Activated naive CD8-positive, alpha-beta T cell treated with anti-CD3 and anti-CD28 coated beads for 36 hours (primary cell): Measurements from ENCODE around the gene LRMDA. TPM values are rescaled to one million over a fixed set of nuclear protein-coding genes. Genes with fewer than 3 reads are reported as not detected.

Experiments used
- DNase-seq: peaks from one replicate; pipeline ENCODE4 v3.0.0; 2021
- H3K27ac Mint-ChIP-seq: one replicate; pipeline ENCODE4 v1.8.0; 2022; ENCODE audit warnings: mild to moderate bottlenecking, moderate library complexity, mixed read lengths
- H3K27me3 Mint-ChIP-seq: one replicate; pipeline ENCODE4 v1.8.0; 2022; ENCODE audit warnings: mild to moderate bottlenecking, mixed read lengths
- H3K36me3 Mint-ChIP-seq: one replicate; pipeline ENCODE4 v1.8.0; 2021; ENCODE audit warnings: mild to moderate bottlenecking, mixed read lengths
- H3K4me1 Mint-ChIP-seq: one replicate; pipeline ENCODE4 v1.8.0; 2021; ENCODE audit warnings: mixed read lengths
- H3K4me3 Mint-ChIP-seq: one replicate; pipeline ENCODE4 v1.8.0; 2022; ENCODE audit warnings: mild to moderate bottlenecking, moderate library complexity, mixed read lengths
- H3K9me3 Mint-ChIP-seq: one replicate; pipeline ENCODE4 v1.8.0; 2022; ENCODE audit warnings: mixed read lengths
- total RNA-seq, 2 experiments: library from RNA; stranded (reverse); gene quantifications; one replicate each; pipeline ENCODE4 v1.2.3, GENCODE V29; 2021

Gene LRMDA
- not detected for total RNA-seq

DNA sequence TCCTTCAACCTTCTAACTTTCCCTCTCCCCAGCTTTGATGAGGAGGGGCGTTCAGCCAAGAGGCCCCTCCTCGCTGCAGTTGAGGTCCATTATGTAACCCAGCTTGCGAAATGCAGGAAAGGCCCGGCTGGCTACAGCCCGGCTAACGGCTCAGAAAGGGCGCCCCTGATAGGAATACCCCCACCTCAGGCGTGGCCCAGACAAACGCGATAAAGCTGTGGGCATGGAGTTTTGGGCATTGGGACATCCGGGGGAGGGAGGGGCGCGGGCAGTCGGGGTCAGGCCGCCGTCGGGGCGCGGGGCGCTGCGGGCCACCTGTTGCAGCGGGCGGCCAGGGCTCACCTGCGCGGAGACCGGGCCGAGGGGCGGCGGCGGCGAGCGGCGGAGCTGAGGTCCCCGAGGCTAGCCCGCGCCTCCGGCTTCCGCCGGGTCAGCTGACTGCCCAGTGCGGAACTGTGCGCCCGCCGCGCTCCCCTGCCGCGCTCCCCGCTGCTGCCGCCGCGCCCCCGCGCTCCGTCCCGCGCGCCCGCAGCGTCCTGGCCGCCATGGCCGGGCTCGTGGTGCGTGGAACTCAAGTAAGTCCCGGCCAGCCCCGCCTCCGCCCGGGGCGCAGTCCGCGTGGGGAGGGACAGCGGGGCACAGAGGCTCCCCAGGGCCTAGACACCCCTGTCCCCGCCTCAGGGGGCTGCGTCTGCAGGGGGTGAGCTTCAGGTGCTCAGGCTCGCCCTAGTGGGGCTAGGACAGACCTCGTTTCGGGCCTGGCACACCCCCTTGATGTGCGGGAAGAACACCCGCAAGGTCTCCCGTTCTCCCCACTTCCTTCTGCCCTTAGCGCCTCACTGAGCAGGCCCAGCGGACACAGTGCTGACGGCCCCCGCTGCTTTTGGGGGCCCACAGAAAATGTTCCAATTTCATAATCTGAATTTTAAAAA, at the start of gene LRMDA:
Gene LRMDA, plus strand, starts transcription at position 445 of the 932 bp plus-strand sequence.
- Mint-ChIP-seq H3K4me3 (no peak within 1 kb of the TSS), H3K9me3 (no peaks in the 10 kb centered on the region), H3K4me1 (no peaks in the 10 kb centered on the region), H3K27ac (no peak within 1 kb of the TSS), H3K36me3 (no peaks in the 10 kb centered on the region), H3K27me3 (peaks cover 64% of the 10 kb centered on the region)
- DNase-seq, result no peak

DNA sequence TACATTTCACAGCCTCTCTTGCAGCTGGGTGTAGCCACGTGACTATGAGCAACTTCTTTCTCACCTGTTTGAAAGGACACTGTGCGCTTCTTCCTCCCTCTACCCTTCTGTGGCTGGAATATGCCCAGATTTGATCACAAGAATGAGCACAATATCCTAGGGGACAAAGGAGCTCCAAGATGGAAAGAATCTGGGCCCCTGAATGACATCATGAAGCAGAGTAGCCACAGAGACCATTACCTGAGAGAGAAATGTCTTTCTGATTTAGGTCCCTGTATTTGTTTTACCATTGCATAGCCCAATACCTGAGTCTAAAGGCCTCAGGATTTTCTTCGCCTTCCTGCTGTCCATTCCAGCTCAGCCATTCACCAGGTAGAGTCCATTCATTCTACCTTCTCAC, 45.3 kb upstream of the LRMDA start:
- no peak for DNase-seq
- H3K4me1 Mint-ChIP-seq, result no peaks in the 10 kb centered on the region
- peaks cover 13% of the 10 kb centered on the region for H3K27me3 Mint-ChIP-seq
- no peaks in the 10 kb centered on the region for H3K36me3 Mint-ChIP-seq
- no peak overlapping the region for H3K4me3 Mint-ChIP-seq
- no peak overlapping the region for H3K27ac Mint-ChIP-seq
- no peaks in the 10 kb centered on the region for H3K9me3 Mint-ChIP-seq

DNA sequence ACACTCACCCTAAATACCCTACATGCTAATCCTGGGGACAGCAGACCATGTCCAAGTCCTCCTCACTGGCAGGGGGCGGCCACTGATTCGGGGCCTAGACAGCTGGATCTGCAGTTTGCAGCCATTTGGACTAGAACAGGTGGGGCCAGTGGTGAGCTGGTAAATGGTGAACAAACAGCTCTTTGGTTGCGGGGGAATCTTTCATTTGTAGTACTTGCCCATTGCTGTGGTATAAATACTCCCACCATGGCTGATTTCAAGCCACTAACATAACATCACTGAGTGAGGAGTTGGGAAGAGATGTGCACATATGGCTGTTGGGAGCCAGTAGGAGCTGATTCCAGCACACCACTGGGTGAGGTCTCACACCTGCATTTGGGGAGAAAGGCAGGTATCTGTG, 43.3 kb upstream of the LRMDA start:
- no peak for DNase-seq
- Mint-ChIP-seq H3K4me1 (no peaks in the 10 kb centered on the region), H3K27ac (no peak overlapping the region), H3K9me3 (no peaks in the 10 kb centered on the region), H3K4me3 (no peak overlapping the region), H3K27me3 (peaks cover 29% of the 10 kb centered on the region), H3K36me3 (no peaks in the 10 kb centered on the region)

DNA sequence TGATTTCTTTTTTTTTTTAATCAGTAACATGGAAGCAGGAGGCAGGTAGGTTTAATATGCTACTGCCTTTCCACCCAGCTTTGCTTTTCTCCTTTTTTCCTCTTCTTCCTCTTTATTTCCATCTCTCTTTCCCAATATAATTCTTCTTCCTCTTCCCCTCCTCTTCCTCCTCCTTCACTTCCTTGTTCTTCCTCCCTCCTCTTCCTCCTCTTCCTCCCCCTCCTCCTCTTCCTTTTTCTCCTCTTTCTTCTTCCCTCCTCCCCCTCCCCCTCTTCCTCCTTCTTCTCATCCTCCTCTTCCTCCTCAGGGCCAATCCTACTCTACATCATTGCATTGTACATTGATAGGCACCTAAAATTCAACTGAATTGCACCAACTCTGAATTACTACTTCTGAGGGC, 41.2 kb upstream of the LRMDA start:
- Mint-ChIP-seq H3K4me3 (no peak overlapping the region), H3K4me1 (peaks cover 4% of the 10 kb centered on the region), H3K9me3 (no peaks in the 10 kb centered on the region), H3K36me3 (no peaks in the 10 kb centered on the region), H3K27ac (no peak overlapping the region), H3K27me3 (peaks cover 47% of the 10 kb centered on the region)
- DNase-seq, result no peak

DNA sequence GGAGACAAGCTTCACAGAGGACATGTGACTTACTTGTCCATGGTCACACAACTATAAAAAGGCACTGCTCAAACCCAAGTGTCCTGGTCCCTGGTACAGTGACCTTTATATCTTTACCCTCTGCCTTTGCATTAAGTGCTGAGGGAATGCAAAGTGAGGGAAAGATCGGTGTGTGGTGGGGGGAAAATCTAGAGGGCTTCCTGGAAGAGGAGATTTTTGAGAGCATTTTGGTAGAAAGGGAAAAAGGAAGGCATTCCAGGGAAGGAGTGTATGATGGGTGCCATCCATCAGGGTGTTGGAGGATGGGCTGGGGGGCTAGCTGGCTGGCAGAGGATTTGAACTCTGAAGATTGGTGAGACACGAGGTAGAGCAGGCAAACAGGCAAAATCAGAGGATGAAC, 39.2 kb upstream of the LRMDA start:
- H3K27ac Mint-ChIP-seq, result no peak overlapping the region
- no peaks in the 10 kb centered on the region for H3K9me3 Mint-ChIP-seq
- peaks cover 59% of the 10 kb centered on the region for H3K27me3 Mint-ChIP-seq
- H3K36me3 Mint-ChIP-seq, result no peaks in the 10 kb centered on the region
- DNase-seq, result no peak
- no peak overlapping the region for H3K4me3 Mint-ChIP-seq
- H3K4me1 Mint-ChIP-seq, result peaks cover 4% of the 10 kb centered on the region

DNA sequence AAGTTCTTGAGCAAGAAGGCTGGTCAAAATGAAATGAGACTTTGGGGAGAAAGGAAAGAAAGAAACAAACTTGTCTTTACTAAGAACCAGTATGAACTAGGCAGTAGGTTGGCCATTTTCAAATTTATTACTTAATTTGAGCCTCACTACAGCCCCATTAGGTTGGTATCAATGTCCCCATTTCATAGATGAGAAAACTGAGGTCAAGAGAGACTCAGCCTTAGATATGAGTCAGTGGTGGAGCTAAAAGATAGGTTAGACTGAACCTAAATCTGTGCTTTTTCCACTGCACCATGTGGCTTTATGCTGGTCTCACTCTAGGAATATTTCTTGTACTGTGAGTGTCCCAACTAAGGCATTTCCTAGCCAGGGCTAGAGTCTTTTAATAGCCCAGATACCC, 38.7 kb upstream of the LRMDA start:
- H3K9me3 Mint-ChIP-seq, result no peaks in the 10 kb centered on the region
- no peaks in the 10 kb centered on the region for H3K36me3 Mint-ChIP-seq
- peaks cover 63% of the 10 kb centered on the region for H3K27me3 Mint-ChIP-seq
- H3K27ac Mint-ChIP-seq, result no peak overlapping the region
- peaks cover 4% of the 10 kb centered on the region for H3K4me1 Mint-ChIP-seq
- H3K4me3 Mint-ChIP-seq, result no peak overlapping the region
- DNase-seq, result no peak

DNA sequence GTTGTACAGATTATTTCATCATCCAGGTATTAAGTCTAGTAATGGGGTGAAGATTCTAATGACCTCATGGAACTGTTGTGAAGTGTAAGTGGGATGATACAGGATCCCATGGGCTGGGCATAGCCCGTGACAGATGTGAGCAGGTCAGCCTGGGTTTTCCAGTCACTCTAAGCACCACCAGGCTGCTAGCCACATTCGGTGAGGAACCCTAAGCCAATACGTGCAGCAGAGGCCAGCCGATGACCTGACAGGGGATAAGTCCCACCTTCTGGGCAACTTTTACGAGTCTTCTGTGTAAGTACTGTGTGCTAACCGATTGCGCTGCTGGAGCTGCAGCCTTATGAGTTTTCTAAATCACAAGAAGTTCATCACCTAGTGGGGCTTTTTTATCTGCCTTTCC, 37.2 kb upstream of the LRMDA start:
- no peak for DNase-seq
- Mint-ChIP-seq H3K27ac (no peak overlapping the region), H3K36me3 (no peaks in the 10 kb centered on the region), H3K9me3 (no peaks in the 10 kb centered on the region), H3K4me3 (no peak overlapping the region), H3K4me1 (peaks cover 4% of the 10 kb centered on the region), H3K27me3 (peaks cover 71% of the 10 kb centered on the region)

DNA sequence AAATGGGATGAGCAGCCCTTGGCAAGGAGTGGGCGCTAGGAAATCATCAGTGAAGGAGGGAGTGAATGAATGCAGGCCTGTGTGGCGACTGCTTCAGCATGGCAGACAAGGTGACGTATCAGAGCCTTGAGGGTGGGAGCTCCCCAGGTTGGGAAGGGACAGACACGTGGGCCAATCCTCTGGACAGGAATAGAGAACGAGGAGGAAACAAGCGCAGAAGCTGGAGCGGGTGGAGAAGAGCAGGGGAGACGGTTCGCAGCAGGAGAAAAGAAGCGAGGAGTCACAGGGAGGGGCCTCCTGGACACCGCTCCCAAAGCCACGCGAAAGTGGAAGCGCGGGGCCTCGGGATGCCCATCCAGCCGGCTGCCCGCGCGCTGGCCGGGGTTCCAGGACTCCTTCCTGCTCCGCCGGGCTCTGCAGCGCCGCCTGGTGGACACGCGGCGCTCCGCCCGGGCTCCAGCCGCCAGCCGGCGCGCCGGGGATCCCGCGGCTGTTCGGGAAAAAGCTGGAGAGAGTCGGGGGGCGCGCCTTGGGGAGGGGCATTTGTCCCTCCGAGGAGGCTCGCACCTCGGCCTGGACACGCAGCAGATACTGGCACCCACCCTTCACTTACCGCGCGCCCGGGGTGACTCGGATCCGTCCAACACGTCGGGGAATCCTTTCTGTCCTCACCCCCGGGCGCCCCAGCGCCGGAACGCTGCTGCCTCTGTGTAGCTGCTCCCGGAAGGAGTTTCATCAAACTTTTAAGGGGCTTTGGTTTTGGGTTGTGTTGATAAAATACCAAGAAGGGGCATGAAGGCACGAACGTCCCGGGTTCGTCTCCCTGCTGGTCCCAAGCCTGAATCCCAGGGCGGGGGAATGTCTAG, 36.1 kb upstream of the LRMDA start:
- peak overlapping the region; percentile 52 for H3K4me3 Mint-ChIP-seq
- peaks cover 77% of the 10 kb centered on the region for H3K27me3 Mint-ChIP-seq
- H3K36me3 Mint-ChIP-seq, result no peaks in the 10 kb centered on the region
- no peaks in the 10 kb centered on the region for H3K9me3 Mint-ChIP-seq
- DNase-seq, result peak; percentile 47
- H3K27ac Mint-ChIP-seq, result no peak overlapping the region
- H3K4me1 Mint-ChIP-seq, result peaks cover 7% of the 10 kb centered on the region

DNA sequence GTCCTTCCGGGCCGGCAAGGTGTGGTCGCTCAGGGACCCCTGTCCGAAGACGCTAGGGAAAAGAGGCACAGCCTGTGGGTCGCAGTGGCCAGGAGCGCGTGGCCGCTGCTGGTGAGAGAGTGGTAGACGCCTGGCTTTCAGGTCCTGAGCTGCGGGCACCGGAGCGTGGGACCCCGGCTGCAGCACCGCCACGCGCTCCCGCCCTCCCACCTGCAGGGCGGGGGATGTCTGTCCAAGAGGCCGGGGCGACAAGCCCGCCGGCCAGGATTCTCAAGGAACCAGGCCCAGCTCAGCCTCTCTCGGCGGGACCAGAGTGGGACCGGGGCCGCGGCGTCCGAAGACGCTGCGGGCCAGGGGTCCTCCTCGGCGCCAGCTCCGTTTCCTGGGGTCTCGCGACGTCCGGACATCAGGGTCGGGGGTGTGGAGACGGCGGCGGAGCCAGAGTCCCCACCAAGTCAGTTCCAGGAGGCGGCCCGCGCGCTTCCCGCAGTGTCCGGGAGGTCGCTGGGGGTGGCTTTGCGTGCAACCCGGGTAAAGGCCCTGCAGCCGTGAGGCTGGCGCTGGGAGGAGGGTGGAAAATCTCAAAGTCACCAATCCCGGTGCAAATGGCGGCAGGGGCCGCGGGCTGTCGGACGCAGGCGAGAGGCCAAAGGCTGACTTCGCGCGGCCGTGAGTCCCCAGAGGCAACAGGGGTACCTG, 35.3 kb upstream of the LRMDA start:
- Mint-ChIP-seq H3K4me1 (peaks cover 10% of the 10 kb centered on the region), H3K27me3 (peaks cover 76% of the 10 kb centered on the region), H3K36me3 (no peaks in the 10 kb centered on the region), H3K4me3 (no peak overlapping the region), H3K9me3 (no peaks in the 10 kb centered on the region), H3K27ac (no peak overlapping the region)
- DNase-seq, result no peak

DNA sequence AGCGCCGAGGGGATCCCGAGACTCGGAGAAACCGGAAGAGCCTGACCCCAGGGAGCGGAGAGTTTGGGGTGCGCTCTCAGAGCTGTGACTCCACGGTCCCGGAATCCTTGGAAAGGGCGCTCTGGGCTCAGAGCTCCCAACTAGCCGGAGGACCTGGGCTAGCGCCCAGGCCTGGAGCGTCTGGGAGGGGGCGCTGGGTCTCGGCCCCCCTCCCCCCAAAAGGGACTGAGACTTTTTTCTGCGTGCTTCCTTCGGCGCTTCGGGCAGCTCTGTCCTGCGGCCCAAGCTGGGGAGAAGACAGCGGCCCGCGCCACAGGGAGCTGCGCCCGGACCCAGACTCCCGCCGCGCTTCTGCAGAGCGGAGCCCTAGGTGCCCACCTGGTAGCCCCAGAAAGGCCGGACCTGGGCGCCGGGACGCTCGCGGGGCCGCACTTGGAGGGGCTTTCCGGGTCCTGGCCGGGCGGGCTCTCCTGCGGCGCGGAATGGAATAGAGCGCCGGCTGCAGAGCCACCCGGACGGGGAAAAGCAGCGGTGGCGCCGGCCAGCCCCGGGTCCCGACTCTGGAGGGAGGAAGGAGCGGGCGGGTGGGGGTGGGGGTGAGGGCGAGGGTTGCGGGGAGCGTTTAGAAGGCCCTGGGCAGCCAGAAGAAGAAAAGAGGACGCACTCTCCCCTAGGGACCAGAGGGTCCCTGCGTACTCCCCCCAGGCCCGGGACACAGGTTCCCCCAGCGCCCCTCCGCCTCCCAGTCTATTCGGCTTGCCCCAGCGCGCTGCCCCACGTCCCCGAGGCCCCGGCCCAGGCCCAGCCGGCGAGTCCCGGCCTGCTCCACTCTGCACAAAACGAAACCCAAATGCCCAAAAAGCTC, 34.6 kb upstream of the LRMDA start:
- peaks cover 70% of the 10 kb centered on the region for H3K27me3 Mint-ChIP-seq

DNA sequence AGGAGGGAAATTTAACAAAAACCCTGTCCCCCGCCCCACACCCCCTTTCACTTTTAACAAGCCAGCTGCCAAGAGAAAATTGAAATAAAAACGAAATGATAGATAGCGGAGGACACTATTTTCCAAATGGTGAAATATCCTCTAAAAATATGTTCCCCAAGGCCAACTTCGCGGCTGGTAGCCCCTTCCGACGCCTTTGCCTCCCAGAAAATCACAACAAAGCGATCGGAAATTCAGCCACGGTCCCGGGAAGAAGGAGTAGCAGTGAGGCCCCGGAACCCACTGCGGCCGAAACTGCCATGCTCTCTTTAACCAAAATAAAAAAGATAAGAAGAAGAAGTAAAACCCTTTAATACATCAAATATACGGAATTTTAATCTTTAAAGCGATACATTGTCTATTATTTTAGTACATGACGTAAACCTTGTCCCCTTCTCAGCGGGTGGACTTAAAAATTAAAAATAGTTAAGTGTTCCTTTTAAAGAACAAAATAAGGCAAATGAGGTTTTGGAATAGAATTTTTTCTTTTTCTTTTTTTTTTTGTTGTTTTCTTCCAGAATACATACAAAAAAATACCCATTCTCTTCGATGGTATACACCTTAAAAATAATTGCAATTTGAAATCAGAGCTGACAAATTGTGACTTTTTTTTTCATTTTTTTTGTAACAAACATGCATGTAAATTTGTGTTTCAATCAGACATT, 33.8 kb upstream of the LRMDA start:
- no peak overlapping the region for H3K4me3 Mint-ChIP-seq

More for the DNA sequence above, 34.6 kb upstream of the LRMDA start:
- DNase-seq, result no peak
- Mint-ChIP-seq H3K4me1 (peaks cover 10% of the 10 kb centered on the region), H3K27ac (no peak overlapping the region), H3K4me3 (no peak overlapping the region), H3K9me3 (no peaks in the 10 kb centered on the region), H3K36me3 (no peaks in the 10 kb centered on the region)

DNA sequence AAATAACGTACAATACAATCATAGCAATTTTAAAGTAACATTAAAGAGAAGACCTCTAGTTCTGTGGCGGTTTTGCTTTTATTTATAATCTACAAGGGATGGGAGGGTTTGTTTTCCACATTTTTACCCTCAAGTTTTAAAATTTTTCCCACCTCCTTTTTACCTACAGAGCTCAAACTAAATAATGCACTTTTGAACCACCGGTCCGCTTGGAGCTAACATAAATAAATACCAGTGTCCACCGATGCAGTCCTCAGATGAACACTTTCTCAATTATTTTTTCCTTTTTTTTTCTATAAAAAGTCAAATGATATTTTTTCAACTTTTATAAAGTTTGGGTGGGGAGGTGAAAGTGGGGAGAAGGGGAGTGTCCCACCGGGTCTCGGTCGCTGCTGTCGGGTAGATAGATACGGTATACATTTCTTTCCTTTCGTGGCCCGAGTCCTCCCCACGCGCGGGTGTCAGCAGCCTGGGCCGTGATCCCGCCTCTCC, 33.2 kb upstream of the LRMDA start:
- no peaks in the 10 kb centered on the region for H3K9me3 Mint-ChIP-seq
- peaks cover 74% of the 10 kb centered on the region for H3K27me3 Mint-ChIP-seq
- H3K27ac Mint-ChIP-seq, result no peak overlapping the region

More for the DNA sequence above, 33.8 kb upstream of the LRMDA start:
- no peak overlapping the region for H3K27ac Mint-ChIP-seq
- no peaks in the 10 kb centered on the region for H3K9me3 Mint-ChIP-seq
- peaks cover 70% of the 10 kb centered on the region for H3K27me3 Mint-ChIP-seq
- no peaks in the 10 kb centered on the region for H3K36me3 Mint-ChIP-seq
- H3K4me1 Mint-ChIP-seq, result peaks cover 15% of the 10 kb centered on the region
- no peak for DNase-seq

DNA sequence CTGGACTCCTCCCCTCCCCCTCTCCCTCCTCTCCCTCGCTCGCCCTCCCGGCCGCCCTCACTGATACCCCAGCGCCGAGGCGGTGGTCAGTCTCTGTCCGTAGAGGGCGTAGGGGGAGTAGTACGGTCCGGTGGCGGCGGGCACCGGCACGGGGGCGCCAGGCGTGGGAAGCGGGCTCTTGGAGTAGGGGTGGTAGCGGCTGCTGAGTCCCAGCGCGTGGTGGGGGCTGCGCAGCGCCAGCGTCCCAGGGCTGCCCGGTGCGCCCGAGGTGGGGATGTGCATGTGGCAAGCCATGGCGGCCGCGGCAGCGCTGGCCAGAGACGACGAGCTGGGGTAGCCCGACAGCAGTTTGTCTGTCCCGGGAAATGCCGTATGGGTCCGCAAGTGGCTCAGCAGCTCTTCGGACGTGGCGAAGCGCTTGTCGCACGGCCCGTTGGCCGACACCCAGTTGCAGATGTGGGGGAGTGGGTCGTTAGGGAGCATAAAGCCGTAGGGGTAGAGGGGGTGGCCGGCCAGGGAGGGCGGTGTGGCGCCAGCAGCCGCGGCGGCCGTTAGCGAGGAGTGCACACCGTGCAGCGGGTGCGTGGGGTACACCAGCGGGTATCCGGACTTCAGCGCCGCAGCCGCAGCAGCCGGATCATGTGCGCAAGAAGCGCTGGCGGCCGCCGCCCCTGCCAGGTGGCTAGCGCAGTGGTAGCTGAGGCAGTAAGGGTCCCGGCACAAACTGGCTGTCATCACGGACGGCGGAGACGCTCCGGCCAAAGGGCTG, 32.5 kb upstream of the LRMDA start:
- Mint-ChIP-seq H3K36me3 (no peaks in the 10 kb centered on the region), H3K27me3 (peaks cover 74% of the 10 kb centered on the region), H3K4me1 (peaks cover 22% of the 10 kb centered on the region), H3K4me3 (no peak overlapping the region), H3K27ac (no peak overlapping the region), H3K9me3 (no peaks in the 10 kb centered on the region)
- DNase-seq, result no peak

More for the DNA sequence above, 33.2 kb upstream of the LRMDA start:
- DNase-seq, result no peak
- Mint-ChIP-seq H3K36me3 (no peaks in the 10 kb centered on the region), H3K4me1 (peaks cover 20% of the 10 kb centered on the region), H3K4me3 (no peak overlapping the region)
